Measurements from ENCODE around the gene MLKL.

Gene MLKL

GRCh38 chr16:74622005-74622404 is 78.7 kb downstream of the MLKL start:
- TF ChIP-seq POLR2AphosphoS5 (IDR thresholded peaks at IDR 0.05; ENCODE audit: low read depth) (no peak), GABPA (IDR thresholded peaks at IDR 0.05; ENCODE audit: low read depth) (no peak)
- H3K27me3 ChIP-seq (ENCODE audit: insufficient read depth, poor library complexity, severe bottlenecking) = no peaks in the 10 kb centered on the region
- no peak for DNase-seq (ENCODE audit: low read depth in 1 of 2, low spot score in 1 of 2)
- no peak overlapping the region for H3K4me3 ChIP-seq (replicated peaks; ENCODE audit: insufficient read depth, low read length)
- H3K27ac ChIP-seq (replicated peaks) = no peak overlapping the region

All from HL-60 (cell line).